ENCODE measurements around the gene NRSN2. TPM values are rescaled to one million over a fixed set of nuclear protein-coding genes. Genes with fewer than 3 reads are reported as not detected.
A peak's percentile ranks its signal among the peaks of the same experiment; 100 is the strongest.

Gene NRSN2
- total RNA-seq, 1 donor from 2014 or later = 89.3 TPM

DNA sequence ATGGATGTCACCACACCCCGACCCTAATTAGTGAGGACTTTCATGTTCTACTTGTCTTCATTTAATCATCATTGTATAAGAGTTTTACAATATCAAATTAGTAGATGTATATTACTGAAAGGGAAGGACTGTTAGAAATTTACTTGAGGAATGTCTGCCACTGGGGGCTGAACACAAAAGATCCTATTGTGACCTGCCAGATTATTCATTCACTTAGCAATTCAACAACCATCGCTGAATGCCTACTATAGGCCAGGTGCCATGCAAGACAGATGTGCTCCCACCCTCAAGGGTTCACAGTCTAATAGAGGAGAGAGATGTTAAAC is 53.2 kb downstream of the NRSN2 start:
- DNase-seq = no peak
- no peaks in the 10 kb centered on the region for H3K9me3 Mint-ChIP-seq (ENCODE audit: unreplicated experiment)
- H3K4me3 Mint-ChIP-seq (ENCODE audit: unreplicated experiment) = no peak overlapping the region
- no peak overlapping the region for H3K27ac Mint-ChIP-seq (ENCODE audit: unreplicated experiment)
- H3K4me1 Mint-ChIP-seq (ENCODE audit: low read depth, unreplicated experiment) = peaks cover 6% of the 10 kb centered on the region
- H3K27me3 Mint-ChIP-seq (ENCODE audit: unreplicated experiment) = peaks cover 2% of the 10 kb centered on the region
- H3K36me3 Mint-ChIP-seq (ENCODE audit: unreplicated experiment) = no peaks in the 10 kb centered on the region
- TF ChIP-seq, protein P1, sequence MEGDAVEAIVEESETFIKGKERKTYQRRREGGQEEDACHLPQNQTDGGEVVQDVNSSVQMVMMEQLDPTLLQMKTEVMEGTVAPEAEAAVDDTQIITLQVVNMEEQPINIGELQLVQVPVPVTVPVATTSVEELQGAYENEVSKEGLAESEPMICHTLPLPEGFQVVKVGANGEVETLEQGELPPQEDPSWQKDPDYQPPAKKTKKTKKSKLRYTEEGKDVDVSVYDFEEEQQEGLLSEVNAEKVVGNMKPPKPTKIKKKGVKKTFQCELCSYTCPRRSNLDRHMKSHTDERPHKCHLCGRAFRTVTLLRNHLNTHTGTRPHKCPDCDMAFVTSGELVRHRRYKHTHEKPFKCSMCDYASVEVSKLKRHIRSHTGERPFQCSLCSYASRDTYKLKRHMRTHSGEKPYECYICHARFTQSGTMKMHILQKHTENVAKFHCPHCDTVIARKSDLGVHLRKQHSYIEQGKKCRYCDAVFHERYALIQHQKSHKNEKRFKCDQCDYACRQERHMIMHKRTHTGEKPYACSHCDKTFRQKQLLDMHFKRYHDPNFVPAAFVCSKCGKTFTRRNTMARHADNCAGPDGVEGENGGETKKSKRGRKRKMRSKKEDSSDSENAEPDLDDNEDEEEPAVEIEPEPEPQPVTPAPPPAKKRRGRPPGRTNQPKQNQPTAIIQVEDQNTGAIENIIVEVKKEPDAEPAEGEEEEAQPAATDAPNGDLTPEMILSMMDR (IDR thresholded peaks at IDR 0.05; ENCODE audit: partially characterized antibody, unreplicated experiment) = no peak

DNA sequence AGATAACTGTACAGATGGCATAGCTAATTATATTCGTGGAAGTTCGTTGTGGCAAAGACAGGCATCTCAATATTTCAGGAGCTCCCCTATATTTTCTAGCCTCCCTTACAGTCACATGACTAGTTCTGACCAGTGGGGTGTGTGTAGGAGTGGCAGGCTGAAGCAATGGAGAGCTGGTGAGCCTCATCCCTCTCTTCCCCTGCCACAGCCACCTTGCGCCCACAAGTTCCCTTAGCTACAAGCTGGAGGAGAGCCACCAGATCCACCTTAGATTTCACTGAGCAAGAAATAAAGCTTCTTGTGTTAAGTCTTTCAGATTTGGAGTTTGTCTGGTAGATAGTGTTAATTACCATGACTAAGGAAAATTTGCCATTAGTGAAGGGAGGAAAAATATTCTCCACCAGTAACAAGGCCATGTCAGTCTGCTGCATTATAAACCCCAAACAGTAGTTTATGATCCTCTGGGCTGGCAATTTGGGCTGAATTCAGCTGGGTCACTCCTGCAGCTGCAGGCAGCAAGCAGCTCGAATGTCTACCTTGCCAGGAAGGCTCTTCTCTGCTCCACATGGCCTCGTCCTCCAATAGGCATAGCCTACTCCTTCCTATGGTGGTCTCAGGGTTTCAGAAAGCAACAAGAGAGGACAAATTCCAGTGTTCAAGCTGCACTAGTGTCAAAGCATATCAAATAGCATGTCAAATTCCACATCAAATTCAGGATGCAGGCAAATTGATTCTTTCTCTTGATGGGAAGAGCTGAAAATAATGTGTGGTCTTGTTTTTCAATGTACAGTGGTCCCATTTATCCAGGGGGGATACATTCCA is 53.8 kb downstream of the NRSN2 start:
- Mint-ChIP-seq H3K27me3 (ENCODE audit: unreplicated experiment) (peaks cover 2% of the 10 kb centered on the region), H3K27ac (ENCODE audit: unreplicated experiment) (no peak overlapping the region), H3K36me3 (ENCODE audit: unreplicated experiment) (no peaks in the 10 kb centered on the region), H3K4me3 (ENCODE audit: unreplicated experiment) (no peak overlapping the region), H3K9me3 (ENCODE audit: unreplicated experiment) (no peaks in the 10 kb centered on the region), H3K4me1 (ENCODE audit: low read depth, unreplicated experiment) (peaks cover 6% of the 10 kb centered on the region)
- no peak for DNase-seq
- TF ChIP-seq, protein P1 (IDR thresholded peaks at IDR 0.05; ENCODE audit: partially characterized antibody, unreplicated experiment) = no peak

DNA sequence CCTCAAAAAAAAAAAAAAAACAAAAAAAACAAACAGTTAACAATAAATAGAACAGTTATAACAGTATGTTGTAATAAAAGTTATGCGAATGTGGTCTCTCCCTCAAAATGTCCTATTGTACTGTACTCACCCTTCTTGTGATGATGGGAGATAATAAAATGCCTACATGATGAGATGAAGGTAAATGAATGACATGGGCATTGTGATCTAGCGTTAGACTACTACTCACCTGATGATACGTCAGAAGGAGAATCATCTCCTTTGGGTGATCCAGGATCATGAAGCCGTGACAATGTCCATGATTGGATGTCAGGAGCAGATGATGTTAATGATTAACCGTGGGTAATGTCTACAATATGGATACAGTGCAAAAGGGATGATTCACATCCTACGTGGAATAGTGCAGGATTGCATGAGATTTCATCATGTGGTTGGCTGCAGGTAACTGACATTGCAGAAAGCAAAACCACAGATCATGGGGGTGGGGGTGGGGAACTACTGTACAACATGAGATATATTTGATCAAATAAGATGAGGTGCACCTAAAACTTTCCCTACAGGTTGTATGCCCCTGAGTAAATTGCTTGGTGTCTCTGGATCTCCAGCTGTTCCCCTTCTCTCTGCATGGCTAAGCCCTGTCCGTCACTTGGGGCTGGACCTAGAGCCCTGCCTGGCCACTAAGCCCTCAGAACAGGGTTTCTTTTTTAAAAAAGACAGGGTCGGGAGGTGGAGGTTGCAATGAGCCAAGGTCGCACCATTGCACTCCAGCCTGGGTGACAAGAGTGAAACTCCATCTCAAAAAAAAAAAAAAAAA is 55.0 kb downstream of the NRSN2 start:
- H3K27ac Mint-ChIP-seq (ENCODE audit: unreplicated experiment) = peak overlapping the region; percentile 85
- peaks cover 5% of the 10 kb centered on the region for H3K27me3 Mint-ChIP-seq (ENCODE audit: unreplicated experiment)
- H3K4me3 Mint-ChIP-seq (ENCODE audit: unreplicated experiment) = no peak overlapping the region
- H3K36me3 Mint-ChIP-seq (ENCODE audit: unreplicated experiment) = no peaks in the 10 kb centered on the region
- H3K9me3 Mint-ChIP-seq (ENCODE audit: unreplicated experiment) = peaks cover 3% of the 10 kb centered on the region
- TF ChIP-seq, protein P1 (IDR thresholded peaks at IDR 0.05; ENCODE audit: partially characterized antibody, unreplicated experiment) = no peak
- DNase-seq = no peak
- peaks cover 9% of the 10 kb centered on the region for H3K4me1 Mint-ChIP-seq (ENCODE audit: low read depth, unreplicated experiment)

DNA sequence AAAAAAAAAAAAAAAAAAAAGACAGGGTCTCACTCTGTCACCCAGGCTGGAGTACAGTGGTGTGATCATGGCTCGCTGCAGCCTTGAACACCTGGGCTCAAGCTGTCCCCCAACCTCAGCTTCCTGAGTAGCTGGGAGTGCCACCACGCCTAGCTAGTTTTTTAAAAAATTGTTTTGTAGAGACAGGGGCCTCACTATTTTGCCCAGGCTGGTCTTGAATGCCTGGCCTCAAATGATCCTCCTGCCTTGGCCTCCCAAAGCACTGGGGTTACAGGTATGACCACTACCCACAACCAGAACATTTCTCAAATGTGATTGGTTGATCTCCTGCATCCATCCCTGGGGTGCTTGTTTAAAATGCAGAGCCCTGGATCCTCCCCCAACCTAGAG is 55.6 kb downstream of the NRSN2 start:
- TF ChIP-seq, protein P1 (IDR thresholded peaks at IDR 0.05; ENCODE audit: partially characterized antibody, unreplicated experiment) = no peak
- H3K9me3 Mint-ChIP-seq (ENCODE audit: unreplicated experiment) = peaks cover 7% of the 10 kb centered on the region
- no peak for DNase-seq
- H3K4me3 Mint-ChIP-seq (ENCODE audit: unreplicated experiment) = no peak overlapping the region
- no peak overlapping the region for H3K27ac Mint-ChIP-seq (ENCODE audit: unreplicated experiment)
- H3K4me1 Mint-ChIP-seq (ENCODE audit: low read depth, unreplicated experiment) = peaks cover 15% of the 10 kb centered on the region
- H3K27me3 Mint-ChIP-seq (ENCODE audit: unreplicated experiment) = peaks cover 10% of the 10 kb centered on the region
- H3K36me3 Mint-ChIP-seq (ENCODE audit: unreplicated experiment) = no peaks in the 10 kb centered on the region
